HG03064 (cell line): ENCODE results near the gene PRC1.
A peak's percentile ranks its signal among the peaks of the same experiment; 100 is the strongest.

Experiments
- ATAC-seq: cut with Tn5 transposase; IDR thresholded peaks from one replicate; pipeline ENCODE4 v1.9.1; 2021; ENCODE audit warnings: low read depth; ENCODE audit not compliant: unreplicated experiment

The PRC1 gene

GRCh38 chr15:90956274-90957030 lies 37.9 kb downstream of the PRC1 start:
- ATAC-seq, result no peak

GRCh38 chr15:90955624-90956273 lies 38.6 kb downstream of the PRC1 start:
- no peak for ATAC-seq

GRCh38 chr15:90954712-90955623 lies 39.4 kb downstream of the PRC1 start, which contains the start of gene RCCD1:
RCCD1 (plus strand) TSS chr15:90954884; CDS start chr15:90956735, 1,851 bp downstream.
- peak; percentile 93 for ATAC-seq

- no peak for ATAC-seq
Measured at GRCh38 chr15:90953947-90954711, 40.2 kb downstream of the PRC1 start.

GRCh38 chr15:90952901-90953677 lies 41.2 kb downstream of the PRC1 start:
- no peak for ATAC-seq

- no peak for ATAC-seq
Measured at GRCh38 chr15:90950676-90951075, 43.7 kb downstream of the PRC1 start.

- no peak for ATAC-seq
Measured at GRCh38 chr15:90949979-90950675, 44.2 kb downstream of the PRC1 start.

GRCh38 chr15:90948506-90948905 lies 45.8 kb downstream of the PRC1 start:
- ATAC-seq, result no peak

- ATAC-seq, result no peak
Measured at GRCh38 chr15:90947577-90948357, 46.6 kb downstream of the PRC1 start.

- ATAC-seq, result no peak
Measured at GRCh38 chr15:90946941-90947576, 47.3 kb downstream of the PRC1 start.

GRCh38 chr15:90946538-90946937 lies 47.8 kb downstream of the PRC1 start:
- ATAC-seq, result no peak

GRCh38 chr15:90945091-90945490 lies 49.2 kb downstream of the PRC1 start:
- ATAC-seq, result no peak

- ATAC-seq, result no peak
Measured at GRCh38 chr15:90942354-90943120, 51.8 kb downstream of the PRC1 start.

- no peak for ATAC-seq
Measured at GRCh38 chr15:90941038-90941437, 53.3 kb downstream of the PRC1 start.

- no peak for ATAC-seq
Measured at GRCh38 chr15:90939756-90940155, 54.6 kb downstream of the PRC1 start.

- ATAC-seq, result no peak
Measured at GRCh38 chr15:90938261-90938660, 56.1 kb downstream of the PRC1 start.

- no peak for ATAC-seq
Measured at GRCh38 chr15:90936823-90937222, 57.5 kb downstream of the PRC1 start.
